Measurements from ENCODE around the gene CHCHD6. TPM values are rescaled to one million over a fixed set of nuclear protein-coding genes. Genes with fewer than 3 reads are reported as not detected.

CHCHD6 gene
- total RNA-seq, 2 experiments from 2014 or later = 8.7 to 9.3 TPM

DNA sequence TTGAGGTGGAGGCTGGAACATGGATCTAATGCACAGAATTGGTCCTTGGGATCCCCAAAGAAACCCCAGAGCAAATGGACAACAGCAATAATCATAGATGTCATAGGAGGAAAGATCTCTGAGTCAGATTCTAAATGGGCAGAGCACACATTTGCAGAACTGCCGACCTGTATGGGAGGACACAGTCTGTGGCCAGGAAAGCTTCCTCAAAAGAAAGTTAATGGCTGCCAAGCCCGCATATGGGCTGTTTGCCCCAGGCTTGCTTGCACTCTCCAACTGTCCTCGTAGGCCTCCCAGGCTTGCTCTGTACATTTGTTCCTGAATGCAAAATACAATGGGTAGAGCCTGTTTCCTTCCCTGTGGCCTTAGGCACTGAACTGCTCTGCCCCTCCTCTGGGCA lies 176.9 kb downstream of the CHCHD6 start:
- H3K27me3 ChIP-seq (ENCODE audit: control insufficient read depth in 1 of 2, insufficient read depth in 2 of 2, low read length in 2 of 2) = no peaks in the 10 kb centered on the region
- ATAC-seq (ENCODE audit: poor library complexity) = no peak
- Mint-ChIP-seq H3K9me3 (no peaks in the 10 kb centered on the region), H3K4me3 (no peak overlapping the region), H3K27ac (no peak overlapping the region), H3K27me3 (no peaks in the 10 kb centered on the region), H3K4me1 (ENCODE audit: low read depth) (no peaks in the 10 kb centered on the region), H3K36me3 (ENCODE audit: low read depth) (no peaks in the 10 kb centered on the region)
- no peaks in the 10 kb centered on the region for H3K4me1 ChIP-seq (ENCODE audit: insufficient read depth, low read length)
- intact Hi-C loops (cut with DNase I, micrococcal nuclease) = no loop called here
- POLR2A ChIA-PET = no interaction called here
- no peaks in the 10 kb centered on the region for H3K9me3 ChIP-seq (ENCODE audit: control insufficient read depth in 1 of 2, insufficient read depth in 1 of 2, low read length in 2 of 2)
- no peak for DNase-seq
- TF ChIP-seq, protein P1, sequence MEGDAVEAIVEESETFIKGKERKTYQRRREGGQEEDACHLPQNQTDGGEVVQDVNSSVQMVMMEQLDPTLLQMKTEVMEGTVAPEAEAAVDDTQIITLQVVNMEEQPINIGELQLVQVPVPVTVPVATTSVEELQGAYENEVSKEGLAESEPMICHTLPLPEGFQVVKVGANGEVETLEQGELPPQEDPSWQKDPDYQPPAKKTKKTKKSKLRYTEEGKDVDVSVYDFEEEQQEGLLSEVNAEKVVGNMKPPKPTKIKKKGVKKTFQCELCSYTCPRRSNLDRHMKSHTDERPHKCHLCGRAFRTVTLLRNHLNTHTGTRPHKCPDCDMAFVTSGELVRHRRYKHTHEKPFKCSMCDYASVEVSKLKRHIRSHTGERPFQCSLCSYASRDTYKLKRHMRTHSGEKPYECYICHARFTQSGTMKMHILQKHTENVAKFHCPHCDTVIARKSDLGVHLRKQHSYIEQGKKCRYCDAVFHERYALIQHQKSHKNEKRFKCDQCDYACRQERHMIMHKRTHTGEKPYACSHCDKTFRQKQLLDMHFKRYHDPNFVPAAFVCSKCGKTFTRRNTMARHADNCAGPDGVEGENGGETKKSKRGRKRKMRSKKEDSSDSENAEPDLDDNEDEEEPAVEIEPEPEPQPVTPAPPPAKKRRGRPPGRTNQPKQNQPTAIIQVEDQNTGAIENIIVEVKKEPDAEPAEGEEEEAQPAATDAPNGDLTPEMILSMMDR (IDR thresholded peaks at IDR 0.05) = no peak
- no peaks in the 10 kb centered on the region for H3K36me3 ChIP-seq (ENCODE audit: insufficient read depth, low read length)
- H3K4me3 ChIP-seq (ENCODE audit: low read length) = no peak overlapping the region
- H3K27ac ChIP-seq (ENCODE audit: low read depth in 1 of 2, low read length in 2 of 2) = no peak overlapping the region
- CTCF ChIA-PET = no interaction called here

DNA sequence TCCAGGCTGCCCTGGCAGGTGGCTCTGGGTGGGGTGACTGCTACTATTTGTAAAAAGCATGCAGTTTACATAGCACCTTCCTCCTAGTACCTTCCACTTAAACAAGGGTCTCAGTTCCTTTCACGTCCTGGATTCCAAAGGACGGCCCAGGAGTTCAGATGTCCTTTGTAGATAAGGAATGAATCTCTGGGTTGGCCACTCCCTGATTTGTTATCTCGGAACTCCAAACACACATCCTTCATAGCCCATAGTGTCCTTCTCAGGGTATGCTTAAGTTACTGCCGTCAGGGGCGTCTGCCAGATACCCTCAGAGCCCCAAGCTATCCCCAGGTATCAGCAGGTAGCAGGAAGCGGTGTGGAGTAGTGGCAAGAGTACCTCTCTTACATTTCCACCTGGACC lies 177.8 kb downstream of the CHCHD6 start:
- H3K27me3 ChIP-seq (ENCODE audit: control insufficient read depth in 1 of 2, insufficient read depth in 2 of 2, low read length in 2 of 2) = no peaks in the 10 kb centered on the region
- Mint-ChIP-seq H3K4me1 (ENCODE audit: low read depth) (no peaks in the 10 kb centered on the region), H3K27ac (no peak overlapping the region), H3K4me3 (no peak overlapping the region), H3K9me3 (no peaks in the 10 kb centered on the region), H3K27me3 (no peaks in the 10 kb centered on the region), H3K36me3 (ENCODE audit: low read depth) (no peaks in the 10 kb centered on the region)
- TF ChIP-seq, protein P1 (IDR thresholded peaks at IDR 0.05) = no peak
- ATAC-seq (ENCODE audit: poor library complexity) = no peak
- no peak overlapping the region for H3K4me3 ChIP-seq (ENCODE audit: low read length)
- H3K36me3 ChIP-seq (ENCODE audit: insufficient read depth, low read length) = no peaks in the 10 kb centered on the region
- H3K27ac ChIP-seq (ENCODE audit: low read depth in 1 of 2, low read length in 2 of 2) = no peak overlapping the region
- H3K4me1 ChIP-seq (ENCODE audit: insufficient read depth, low read length) = no peaks in the 10 kb centered on the region
- ChIA-PET POLR2A (no interaction called here), CTCF (no interaction called here)
- H3K9me3 ChIP-seq (ENCODE audit: control insufficient read depth in 1 of 2, insufficient read depth in 1 of 2, low read length in 2 of 2) = no peaks in the 10 kb centered on the region
- no peak for DNase-seq
- intact Hi-C loops (cut with DNase I, micrococcal nuclease) = no loop called here

DNA sequence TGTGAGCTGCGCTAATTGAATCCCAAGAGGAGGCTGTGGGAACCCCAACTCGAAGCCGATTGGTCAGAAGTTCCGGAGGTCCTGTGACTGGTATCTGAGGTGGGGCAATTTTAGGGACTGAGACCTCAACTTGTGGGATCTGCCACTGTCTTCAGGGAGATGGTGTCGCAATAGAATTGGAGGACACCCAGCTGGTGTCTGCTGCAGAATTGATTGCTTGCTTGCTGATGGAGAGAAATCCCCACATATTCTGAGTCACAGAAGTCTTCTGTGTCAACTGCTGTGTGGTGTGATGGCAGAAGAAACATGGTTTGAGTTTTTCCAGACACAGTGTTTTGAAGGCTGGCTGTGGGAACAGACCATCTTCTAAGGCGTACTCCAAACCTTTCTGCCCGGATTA lies 179.2 kb downstream of the CHCHD6 start:
- H3K4me1 Mint-ChIP-seq (ENCODE audit: low read depth) = peaks cover 2% of the 10 kb centered on the region
- Histone ChIP-seq H3K27me3 (ENCODE audit: control insufficient read depth in 1 of 2, insufficient read depth in 2 of 2, low read length in 2 of 2) (no peaks in the 10 kb centered on the region), H3K9me3 (ENCODE audit: control insufficient read depth in 1 of 2, insufficient read depth in 1 of 2, low read length in 2 of 2) (no peaks in the 10 kb centered on the region), H3K4me1 (ENCODE audit: insufficient read depth, low read length) (no peaks in the 10 kb centered on the region), H3K36me3 (ENCODE audit: insufficient read depth, low read length) (no peaks in the 10 kb centered on the region), H3K4me3 (ENCODE audit: low read length) (no peak overlapping the region), H3K27ac (ENCODE audit: low read depth in 1 of 2, low read length in 2 of 2) (no peak overlapping the region)
- TF ChIP-seq, protein P1 (IDR thresholded peaks at IDR 0.05) = no peak
- H3K27ac Mint-ChIP-seq = no peak overlapping the region
- no peaks in the 10 kb centered on the region for H3K9me3 Mint-ChIP-seq
- no peaks in the 10 kb centered on the region for H3K27me3 Mint-ChIP-seq
- H3K36me3 Mint-ChIP-seq (ENCODE audit: low read depth) = peaks cover 4% of the 10 kb centered on the region
- intact Hi-C loops (cut with DNase I, micrococcal nuclease) = no loop called here
- H3K4me3 Mint-ChIP-seq = no peak overlapping the region
- ChIA-PET CTCF (no interaction called here), POLR2A (no interaction called here)
- DNase-seq = no peak
- ATAC-seq (ENCODE audit: poor library complexity) = no peak
